Pulmonary artery endothelial cell (primary cell): ENCODE data around the gene TMEM140. TPM values are rescaled to one million over a fixed set of nuclear protein-coding genes. Genes with fewer than 3 reads are reported as not detected.
"Not testable (repeated sequence)": the region's sequence is repeated elsewhere in the genome, so short reads cannot be mapped to it uniquely, and the experiment has no call there.

ENCODE experiments used
- DNase-seq: peaks from one replicate; pipeline ENCODE4 v3.0.0-alpha.2; 2011; ENCODE audit warnings: low read depth, low spot score
- total RNA-seq: library from RNA; depleted of rRNA; stranded (reverse); fragments of >200 nt; gene quantifications from 2 replicates; pipeline ENCODE4 v1.2.3, GENCODE V29; 2014

Gene TMEM140
- total RNA-seq, 1 donor from 2014 or later = 13.4 TPM

DNA sequence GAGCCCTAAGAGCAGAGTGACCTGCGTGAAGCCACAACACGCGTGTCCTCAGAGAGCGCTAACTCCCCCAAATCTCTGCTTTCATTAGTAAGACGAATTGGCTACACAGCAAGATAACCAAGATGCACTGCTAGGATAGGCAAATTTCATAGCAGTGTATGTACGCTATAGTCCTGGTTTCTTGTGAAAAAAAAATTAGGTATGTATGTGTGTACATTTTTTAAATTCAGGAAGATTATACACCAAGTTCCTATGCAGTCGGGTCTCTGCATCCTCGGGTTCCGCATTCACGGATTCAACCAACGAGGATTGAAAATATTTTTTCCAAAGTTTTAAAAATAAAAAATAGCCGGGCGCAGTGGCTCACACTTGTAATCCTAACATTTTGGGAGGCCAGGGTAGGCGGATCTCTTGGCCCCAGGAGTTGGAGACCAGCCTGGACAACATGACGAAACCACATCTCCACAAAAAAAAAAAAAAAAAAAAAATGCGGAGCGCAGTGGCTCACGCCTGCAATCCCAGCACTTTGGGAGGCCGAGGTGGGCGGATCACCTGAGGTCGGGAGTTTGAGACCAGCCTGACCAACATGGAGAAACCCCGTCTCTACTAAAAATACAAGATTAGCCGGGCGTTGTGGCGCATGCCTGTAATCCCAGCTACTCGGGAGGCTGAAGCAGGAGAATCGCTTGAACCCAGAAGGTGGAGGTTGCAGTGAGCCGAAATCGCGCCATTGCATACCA, 64.2 kb downstream of the TMEM140 start:
- not testable (repeated sequence) for DNase-seq

DNA sequence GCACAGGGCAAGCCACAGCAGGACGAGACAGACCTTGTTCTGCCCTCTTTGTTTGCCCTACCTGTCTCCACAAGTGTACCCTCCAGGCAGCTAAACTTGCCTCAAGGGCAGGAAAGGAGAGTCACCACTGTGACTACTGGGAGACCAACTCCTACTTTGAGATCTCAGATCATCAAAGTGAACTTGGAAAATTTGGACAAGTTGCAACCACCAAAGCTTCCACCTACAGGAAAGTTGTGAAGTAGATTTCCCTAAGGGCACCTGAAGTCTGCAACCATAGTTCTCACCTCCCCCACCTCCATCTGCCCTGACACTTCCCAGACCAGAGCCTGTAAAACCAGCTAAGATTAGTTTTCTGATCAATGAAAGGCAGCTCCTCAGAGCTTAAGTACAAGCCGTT, 66.0 kb downstream of the TMEM140 start:
- no peak for DNase-seq

DNA sequence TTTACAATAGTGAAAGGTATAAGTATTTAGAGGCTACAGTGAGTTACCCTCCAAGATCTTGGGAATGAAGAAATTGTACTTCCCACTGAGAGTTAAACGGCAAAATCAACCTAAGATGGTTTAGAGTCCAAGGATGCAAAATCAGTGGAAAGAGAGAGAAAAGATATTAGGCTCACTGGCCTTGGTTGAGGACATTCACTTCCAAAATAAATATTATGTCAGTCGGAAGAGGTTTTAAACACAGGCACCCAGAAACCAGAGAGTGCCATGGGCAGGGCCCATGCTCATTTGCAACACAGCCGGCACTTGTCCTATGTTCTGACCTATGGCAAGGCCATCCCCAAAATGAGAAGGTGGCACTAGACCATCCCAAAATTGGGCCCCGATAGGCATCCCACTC, 67.3 kb downstream of the TMEM140 start:
- DNase-seq = no peak

DNA sequence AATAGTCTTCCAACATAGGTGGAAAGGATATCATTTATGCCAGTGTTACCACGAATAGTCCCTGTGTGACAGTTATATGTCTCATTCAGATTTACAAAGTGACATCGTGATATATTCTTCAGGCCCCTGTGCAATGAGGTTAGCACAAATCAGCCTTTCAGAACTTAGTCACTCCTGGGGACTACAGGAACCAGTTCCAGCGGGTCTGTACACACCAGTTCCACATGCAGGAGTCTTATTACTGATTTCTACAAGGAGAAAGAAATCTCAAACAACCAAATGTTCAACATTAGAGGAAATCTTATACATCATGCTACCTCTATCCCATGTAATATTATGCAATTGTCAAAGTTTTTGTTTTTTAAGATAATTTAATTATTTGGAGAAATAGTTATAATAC, 67.8 kb downstream of the TMEM140 start:
- no peak for DNase-seq

Other genes with a start within 250 kb of the TMEM140 start
- 1.4 and 1.5 TPM in 2 replicates for gene AGBL3, start 161.6 kb upstream of the TMEM140 start, total RNA-seq
- 21.4 and 21.6 TPM in 2 replicates for gene CYREN, start 22.6 kb downstream of the TMEM140 start, total RNA-seq
- 3.2 and 8.7 TPM in 2 replicates for gene WDR91, start 63.5 kb downstream of the TMEM140 start, total RNA-seq
- gene STRA8, start 85.8 kb downstream of the TMEM140 start, total RNA-seq = not detected in 2 replicates